Measurements from ENCODE around the gene ESCO1.

ESCO1 gene

DNA sequence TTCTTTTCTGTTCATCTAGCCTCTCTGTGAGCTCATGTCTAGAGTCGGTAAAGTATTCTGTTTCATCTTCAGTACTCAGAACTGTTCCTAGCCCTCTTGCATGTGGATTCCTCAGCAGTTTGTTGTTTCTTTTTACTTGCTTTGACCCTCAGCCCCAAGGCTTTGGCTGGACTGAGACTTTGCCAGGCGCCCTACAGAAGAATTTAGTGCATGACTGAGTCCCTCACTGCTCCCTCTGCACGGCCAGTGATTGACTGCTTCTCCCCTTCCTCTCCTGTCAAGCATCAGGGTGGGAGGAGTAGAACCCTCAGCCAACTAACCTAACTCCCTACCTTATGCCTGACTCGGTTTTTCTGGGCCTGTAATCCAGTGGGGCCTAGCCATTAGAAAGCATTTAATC, 109.8 kb downstream of the ESCO1 start:
- no peak for DNase-seq (ENCODE audit: low spot score)

DNA sequence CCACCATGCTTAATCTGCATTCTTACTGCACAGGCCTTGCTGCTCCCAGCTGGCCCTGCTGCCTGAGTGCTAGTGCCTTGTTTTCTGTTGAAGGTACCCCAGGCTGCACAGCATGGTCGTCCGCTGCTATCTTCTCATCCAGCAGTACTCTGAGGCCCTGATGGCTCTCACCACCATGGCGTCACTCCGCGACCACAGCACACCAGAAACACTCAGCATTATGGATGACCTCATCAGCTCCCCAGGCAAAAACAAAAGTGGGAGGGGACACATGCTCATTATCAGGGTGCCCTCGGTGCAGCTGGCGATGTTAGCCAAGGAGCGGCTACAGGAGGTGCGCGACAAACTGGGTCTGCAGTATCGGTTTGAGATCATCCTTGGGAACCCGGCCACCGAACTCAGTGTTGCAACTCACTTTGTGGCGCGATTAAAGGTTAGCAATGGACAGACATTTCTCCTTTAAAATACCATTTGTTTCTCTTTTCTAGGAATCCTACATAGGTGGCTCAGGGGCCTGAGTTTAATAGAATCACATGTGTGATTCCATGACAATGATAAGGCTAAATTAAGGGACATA, 110.5 kb downstream of the ESCO1 start:
- no peak for DNase-seq (ENCODE audit: low spot score)

DNA sequence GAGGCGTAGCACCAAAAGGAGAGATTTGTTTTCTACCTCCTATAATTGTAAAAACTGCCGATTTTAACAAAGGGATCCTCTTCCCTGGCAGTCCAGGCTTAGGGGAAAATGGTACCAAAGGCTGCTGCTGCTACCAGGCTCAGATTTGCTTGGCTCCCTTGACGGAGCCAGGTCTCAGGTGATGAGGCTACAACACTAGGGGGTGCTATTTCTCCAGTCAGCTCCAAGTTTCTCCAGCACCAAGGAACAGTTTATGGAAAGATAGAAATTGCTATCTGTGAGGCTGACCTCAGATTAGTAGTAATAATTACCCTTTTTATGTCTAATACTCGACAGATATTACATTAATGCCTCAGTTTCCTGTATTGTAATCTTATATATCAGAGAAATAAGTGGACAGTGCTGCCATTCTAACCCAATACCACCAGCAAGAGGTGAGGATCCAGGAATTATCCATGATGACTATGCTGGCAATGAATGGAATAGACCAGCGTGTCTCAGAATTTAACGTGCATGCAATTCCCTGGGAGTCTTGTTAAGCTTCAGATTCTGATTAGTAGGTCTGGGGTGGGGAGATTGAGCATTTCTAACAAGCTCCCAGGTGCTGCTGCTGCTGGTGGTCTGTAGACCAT, 111.3 kb downstream of the ESCO1 start:
- DNase-seq (ENCODE audit: low spot score), result peak; percentile 30

DNA sequence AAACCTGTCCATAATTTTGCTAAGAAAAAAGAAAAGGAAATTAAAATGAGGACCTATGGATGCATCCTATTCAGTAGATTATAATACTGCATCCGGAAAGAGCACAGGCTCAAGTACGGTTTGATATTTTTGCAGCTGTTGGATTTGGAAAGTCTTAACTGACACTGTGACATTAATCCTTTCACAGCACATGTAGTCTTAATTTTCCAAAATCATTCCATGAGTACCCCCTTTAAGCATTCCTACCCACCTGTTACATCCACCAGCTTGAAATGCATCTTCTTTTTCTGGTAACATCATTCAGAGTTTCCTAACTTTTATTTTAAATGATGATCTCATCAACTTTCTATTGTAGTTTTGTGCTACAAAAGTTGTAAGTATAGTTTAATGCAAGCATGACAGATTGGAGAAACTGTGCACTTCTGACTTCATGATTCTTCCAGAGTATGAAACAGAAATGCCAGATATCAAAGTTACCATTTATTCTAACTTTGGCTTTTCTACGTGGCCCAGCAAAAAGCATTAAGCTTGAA, 113.5 kb downstream of the ESCO1 start:
- DNase-seq (ENCODE audit: low spot score), result no peak

DNA sequence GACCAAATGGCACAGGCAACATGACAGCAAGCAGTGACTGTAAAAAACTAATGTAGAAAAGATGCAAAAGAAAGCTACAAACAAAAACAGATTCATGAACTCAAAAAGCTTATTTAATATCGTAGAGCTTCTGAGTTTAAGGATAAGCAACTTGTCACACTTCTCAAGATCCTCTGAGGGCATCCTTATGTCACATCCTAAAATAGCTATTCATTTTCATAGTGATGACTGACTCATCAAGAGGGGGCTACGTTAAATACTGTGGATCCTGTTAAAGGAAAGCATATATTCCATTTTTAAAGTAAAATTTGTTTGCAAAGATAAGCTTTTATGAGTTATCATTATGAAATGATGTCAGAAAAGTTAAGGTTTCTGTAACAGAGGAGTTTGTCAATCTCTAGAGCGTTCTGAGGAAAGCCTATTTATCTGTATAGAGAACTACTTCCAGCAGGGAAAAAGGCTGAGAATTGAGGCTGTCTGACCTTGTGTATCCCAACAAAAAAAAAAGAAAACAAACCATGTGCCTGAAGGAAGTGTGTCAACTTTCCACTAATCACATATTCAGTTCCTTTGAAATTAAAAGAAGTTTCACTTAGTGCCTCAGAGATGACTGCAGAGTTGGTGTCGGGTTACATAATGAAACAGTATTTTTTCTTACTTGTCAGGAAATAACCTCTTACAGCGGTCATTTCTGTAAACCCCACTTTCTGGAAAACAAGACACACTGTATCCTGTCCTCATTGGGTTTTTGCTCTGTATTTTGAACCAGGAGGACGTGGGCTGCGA, 115.5 kb downstream of the ESCO1 start:
- DNase-seq (ENCODE audit: low spot score), result no peak

DNA sequence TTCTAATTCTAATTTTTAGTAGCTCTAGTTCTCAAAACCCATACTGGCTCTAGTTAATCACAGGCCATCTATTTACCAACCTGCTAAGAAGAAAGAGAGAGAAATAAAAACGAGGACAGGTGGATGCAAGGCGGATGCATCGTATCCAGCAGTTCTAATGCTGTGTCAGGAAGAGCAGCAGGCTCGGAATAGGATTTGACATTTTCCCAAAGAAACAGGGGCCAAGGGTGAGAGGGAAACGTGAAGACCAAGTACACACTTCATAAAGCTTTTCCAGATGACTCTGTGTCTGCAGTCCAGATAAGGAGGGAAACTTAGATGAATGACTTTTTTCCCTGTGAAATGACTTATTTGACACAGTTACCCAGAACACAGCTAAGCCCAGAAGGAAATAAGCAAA, 117.5 kb downstream of the ESCO1 start:
- DNase-seq (ENCODE audit: low spot score), result no peak

DNA sequence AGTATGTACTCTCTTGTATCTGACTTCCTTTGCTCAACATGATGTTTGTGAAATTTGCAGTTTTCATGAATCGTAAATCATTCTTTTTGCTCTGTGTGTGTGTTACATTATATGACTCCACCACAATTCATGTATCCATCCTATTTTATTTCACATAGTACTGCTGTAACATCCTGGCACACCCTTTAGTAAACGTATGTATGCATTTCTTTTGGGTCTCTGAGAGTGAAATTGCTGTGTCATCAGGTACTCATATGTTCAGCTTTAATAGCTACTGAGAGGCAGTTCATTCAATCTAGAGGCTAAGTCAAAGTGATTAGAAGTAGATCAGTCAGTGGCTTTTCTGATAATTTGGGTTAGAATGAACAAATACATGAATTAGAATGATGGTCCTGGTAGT, 118.8 kb downstream of the ESCO1 start:
- no peak for DNase-seq (ENCODE audit: low spot score)

DNA sequence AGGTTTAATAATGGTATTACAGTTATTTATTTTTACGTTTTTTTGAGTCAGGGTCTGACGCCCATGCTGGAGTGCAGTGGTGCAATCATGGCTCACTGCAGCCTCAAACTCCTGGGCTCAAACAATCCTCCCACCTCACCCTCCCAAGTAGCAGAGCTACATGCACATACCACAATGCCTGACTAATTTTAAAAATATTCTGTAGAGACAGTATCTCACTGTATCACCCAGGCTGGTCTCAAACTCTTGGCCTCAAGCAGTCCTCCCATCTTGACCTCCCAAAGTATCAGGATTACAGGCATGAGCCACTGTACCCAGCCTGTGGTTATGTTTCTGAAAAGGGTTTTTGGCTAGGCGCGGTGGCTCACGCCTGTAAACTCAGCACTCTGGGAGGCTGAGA, 120.8 kb downstream of the ESCO1 start:
- DNase-seq (ENCODE audit: low spot score), result no peak

Measured in SK-N-DZ (cell line).